IPS-18a (cell line): ENCODE results near the gene GNAT1.

Experiments
- H3K27ac ChIP-seq: one replicate; pipeline ENCODE4 v1.5.1; 2013; ENCODE audit warnings: low read length
- H3K27me3 ChIP-seq: one replicate; pipeline ENCODE4 v1.6.1; 2013; ENCODE audit warnings: mild to moderate bottlenecking, low read length; ENCODE audit not compliant: control insufficient read depth, insufficient read depth
- H3K36me3 ChIP-seq: one replicate; pipeline ENCODE4 v1.6.1; 2013; ENCODE audit warnings: low read depth, low read length; ENCODE audit not compliant: control insufficient read depth
- H3K4me1 ChIP-seq: one replicate; pipeline ENCODE4 v1.6.1; 2013; ENCODE audit warnings: low read depth, low read length; ENCODE audit not compliant: control insufficient read depth
- H3K4me3 ChIP-seq: one replicate; pipeline ENCODE4 v1.5.1; 2013; ENCODE audit warnings: low read length
- H3K9ac ChIP-seq: one replicate; pipeline ENCODE4 v1.6.1; 2013; ENCODE audit warnings: mild to moderate bottlenecking, low read length, moderate library complexity
- H3K9me3 ChIP-seq: one replicate; pipeline ENCODE4 v1.6.1; 2013; ENCODE audit warnings: low read depth, low read length; ENCODE audit not compliant: control insufficient read depth

GNAT1 gene

DNA sequence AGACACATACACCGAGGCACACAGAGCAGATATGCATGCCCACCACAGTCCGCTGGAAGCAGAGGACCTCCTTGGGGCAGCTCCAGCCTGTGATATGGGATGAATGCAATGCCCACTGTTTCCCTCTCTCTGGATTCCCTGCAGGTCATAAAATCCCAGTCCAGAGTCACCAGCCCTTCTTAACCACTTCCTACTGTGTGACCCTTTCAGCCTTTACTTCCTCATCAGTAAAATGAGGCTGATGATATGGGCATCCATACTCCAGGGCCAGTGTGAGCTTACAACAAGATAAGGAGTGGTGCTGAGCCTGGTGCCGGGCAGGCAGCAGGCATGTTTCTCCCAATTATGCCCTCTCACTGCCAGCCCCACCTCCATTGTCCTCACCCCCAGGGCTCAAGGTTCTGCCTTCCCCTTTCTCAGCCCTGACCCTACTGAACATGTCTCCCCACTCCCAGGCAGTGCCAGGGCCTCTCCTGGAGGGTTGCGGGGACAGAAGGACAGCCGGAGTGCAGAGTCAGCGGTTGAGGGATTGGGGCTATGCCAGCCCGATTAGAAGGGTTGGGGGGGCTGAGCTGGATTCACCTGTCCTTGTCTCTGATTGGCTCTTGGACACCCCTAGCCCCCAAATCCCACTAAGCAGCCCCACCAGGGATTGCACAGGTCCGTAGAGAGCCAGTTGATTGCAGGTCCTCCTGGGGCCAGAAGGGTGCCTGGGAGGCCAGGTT is at the start of gene GNAT1:
Gene GNAT1 (plus strand): TSS at position 675 of the 725 bp plus-strand sequence. CDS start 116 bp downstream, outside the sequence.
- peaks cover 7% of the 10 kb centered on the region for H3K36me3 ChIP-seq
- no peak within 1 kb of the TSS for H3K9ac ChIP-seq
- peaks cover 6% of the 10 kb centered on the region for H3K27me3 ChIP-seq
- H3K27ac ChIP-seq, result no peak within 1 kb of the TSS
- H3K4me1 ChIP-seq, result peaks cover 5% of the 10 kb centered on the region
- no peak within 1 kb of the TSS for H3K4me3 ChIP-seq
- H3K9me3 ChIP-seq, result no peaks in the 10 kb centered on the region

GRCh38 chr3:50146316-50146901 is 45.0 kb upstream of the GNAT1 start:
- H3K27ac ChIP-seq, result no peak overlapping the region

DNA sequence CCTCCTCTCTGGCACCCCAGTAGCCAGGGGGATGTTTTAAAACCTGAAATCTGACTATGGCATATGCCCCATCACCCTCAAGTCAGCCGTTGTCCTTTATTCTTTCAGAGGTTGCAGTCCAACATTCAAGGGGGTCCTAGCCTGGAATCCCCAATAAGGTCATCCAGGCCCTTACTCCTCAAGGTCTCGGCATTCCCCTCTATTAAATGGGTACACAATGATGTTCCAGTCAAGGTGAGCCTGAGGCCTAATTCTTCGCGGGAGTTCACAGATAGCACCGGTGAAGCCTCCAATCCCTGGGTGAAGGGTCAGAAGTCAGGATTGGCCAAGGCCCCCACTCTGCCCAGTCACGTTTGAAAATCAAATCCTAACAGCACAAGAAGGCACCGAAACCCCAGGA is 44.4 kb upstream of the GNAT1 start:
- Histone ChIP-seq H3K27ac (no peak overlapping the region), H3K4me1 (no peaks in the 10 kb centered on the region), H3K27me3 (no peaks in the 10 kb centered on the region), H3K9me3 (no peaks in the 10 kb centered on the region), H3K4me3 (no peak overlapping the region), H3K36me3 (no peaks in the 10 kb centered on the region), H3K9ac (no peak overlapping the region)

More at GRCh38 chr3:50146316-50146901, 45.0 kb upstream of the GNAT1 start:
- Histone ChIP-seq H3K27me3 (no peaks in the 10 kb centered on the region), H3K4me1 (no peaks in the 10 kb centered on the region), H3K4me3 (no peak overlapping the region), H3K36me3 (no peaks in the 10 kb centered on the region), H3K9ac (no peak overlapping the region), H3K9me3 (no peaks in the 10 kb centered on the region)

DNA sequence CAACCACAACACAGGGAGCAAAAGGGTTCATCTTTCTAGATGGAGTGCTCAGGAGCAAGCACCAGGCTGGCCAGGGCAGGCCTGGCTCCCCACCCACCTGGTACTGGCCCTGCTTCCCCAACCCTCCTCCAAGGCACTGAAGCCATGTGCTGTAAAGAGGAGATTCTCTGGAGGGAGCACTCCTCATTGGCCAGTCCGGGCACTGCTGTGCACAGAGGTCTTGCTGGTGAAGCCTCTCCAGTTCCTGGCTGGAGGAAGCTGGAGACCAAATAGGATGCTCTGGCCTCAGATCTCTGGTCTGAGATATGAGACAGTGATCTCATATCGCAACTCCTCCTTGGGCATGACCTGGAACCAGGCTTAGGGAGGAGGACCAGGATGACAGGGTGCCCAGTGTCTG is 44.0 kb upstream of the GNAT1 start:
- Histone ChIP-seq H3K4me3 (no peak overlapping the region), H3K36me3 (no peaks in the 10 kb centered on the region), H3K27ac (no peak overlapping the region), H3K9me3 (no peaks in the 10 kb centered on the region), H3K27me3 (no peaks in the 10 kb centered on the region), H3K9ac (no peak overlapping the region), H3K4me1 (no peaks in the 10 kb centered on the region)

DNA sequence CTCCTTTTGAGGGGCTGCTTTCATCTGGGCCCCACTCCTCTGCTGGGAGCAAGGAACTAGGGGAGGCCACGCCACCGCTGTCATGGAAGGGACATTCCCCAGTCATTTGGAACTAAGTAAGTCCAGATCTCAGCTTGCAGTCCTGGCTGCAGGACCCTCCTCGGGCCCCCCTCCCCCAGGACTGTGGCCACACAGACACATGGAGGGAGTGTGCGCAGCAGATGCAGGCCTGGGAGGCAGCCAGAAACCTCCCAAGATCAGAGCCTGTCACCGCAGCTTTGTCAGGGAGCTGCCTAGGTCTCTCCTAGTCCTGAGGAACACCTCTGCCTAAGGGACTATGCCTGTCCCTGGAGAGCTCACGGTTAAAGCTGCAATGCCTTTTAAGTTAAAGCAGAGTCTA is 43.5 kb upstream of the GNAT1 start:
- no peaks in the 10 kb centered on the region for H3K9me3 ChIP-seq

DNA sequence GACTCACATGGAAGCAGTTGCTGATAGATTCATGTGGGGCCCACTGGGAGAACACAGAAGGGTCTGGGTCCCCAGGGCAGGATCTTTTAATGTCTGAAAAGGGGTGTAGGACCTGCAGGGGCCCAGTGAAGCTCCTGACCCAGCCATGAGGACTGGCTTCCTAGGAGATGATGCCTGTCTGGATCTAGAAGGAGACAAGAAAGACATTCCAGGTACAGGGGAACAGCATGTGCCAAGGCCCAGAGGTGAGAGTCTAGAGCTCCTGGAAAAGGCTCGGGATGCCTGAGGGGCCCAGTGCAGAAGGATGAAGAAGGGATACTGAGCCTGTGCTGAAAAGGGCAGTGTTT is 41.0 kb upstream of the GNAT1 start:
- H3K27ac ChIP-seq, result no peak overlapping the region

More for the DNA sequence above, 43.5 kb upstream of the GNAT1 start:
- Histone ChIP-seq H3K4me1 (no peaks in the 10 kb centered on the region), H3K36me3 (no peaks in the 10 kb centered on the region), H3K9ac (no peak overlapping the region), H3K4me3 (no peak overlapping the region), H3K27me3 (peaks cover 1% of the 10 kb centered on the region), H3K27ac (no peak overlapping the region)

DNA sequence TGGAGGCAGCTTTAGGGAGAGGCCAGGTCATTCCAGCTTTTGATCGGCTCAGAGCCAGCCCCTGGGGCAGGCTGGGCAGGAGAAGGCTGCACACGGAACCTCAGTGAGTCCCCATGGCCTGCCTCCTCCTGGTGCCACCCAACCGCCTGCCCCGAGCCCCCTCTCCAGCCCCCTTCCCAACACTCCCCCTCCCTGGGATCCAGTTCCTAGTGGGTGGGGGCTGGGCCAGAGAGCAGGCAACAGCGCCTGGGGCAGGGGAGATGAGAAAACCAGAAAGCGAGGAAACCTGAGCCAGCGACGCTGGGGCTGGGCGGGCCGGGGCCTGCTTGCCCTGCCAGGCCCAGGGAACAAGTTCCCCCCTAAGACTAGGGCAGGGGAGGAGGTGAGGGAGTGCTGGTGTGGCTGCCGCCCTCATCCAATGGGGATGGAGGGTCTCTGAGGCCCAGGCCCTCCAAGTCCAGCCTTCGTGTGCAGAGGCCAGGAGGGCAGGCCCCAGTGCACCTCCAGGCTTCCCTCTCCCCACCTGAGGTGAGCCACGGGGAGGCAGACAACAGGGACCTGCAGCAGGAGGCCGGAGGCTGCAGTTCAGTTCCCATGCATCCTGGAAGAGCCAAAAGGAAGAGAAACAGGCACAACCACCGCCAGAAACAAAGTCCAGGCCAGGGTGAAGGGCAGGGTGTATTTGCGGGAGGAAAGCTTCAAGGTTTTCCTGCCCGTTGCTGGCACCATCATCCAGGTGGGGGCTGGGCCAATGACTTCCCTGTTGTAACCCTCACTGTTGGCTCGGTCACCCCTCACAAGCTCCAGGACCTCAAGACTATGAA is 40.3 kb upstream of the GNAT1 start:
- Histone ChIP-seq H3K9ac (no peak overlapping the region), H3K4me3 (no peak overlapping the region), H3K36me3 (no peaks in the 10 kb centered on the region), H3K9me3 (no peaks in the 10 kb centered on the region), H3K27me3 (peaks cover 24% of the 10 kb centered on the region), H3K4me1 (peaks cover 2% of the 10 kb centered on the region), H3K27ac (no peak overlapping the region)

More for the DNA sequence above, 41.0 kb upstream of the GNAT1 start:
- Histone ChIP-seq H3K36me3 (no peaks in the 10 kb centered on the region), H3K9me3 (no peaks in the 10 kb centered on the region), H3K4me1 (no peaks in the 10 kb centered on the region), H3K27me3 (peaks cover 17% of the 10 kb centered on the region), H3K4me3 (no peak overlapping the region), H3K9ac (no peak overlapping the region)

- Histone ChIP-seq H3K27ac (no peak overlapping the region), H3K4me3 (no peak overlapping the region), H3K9ac (no peak overlapping the region)
These were observed 39.7 kb upstream of the GNAT1 start for GRCh38 chr3:50151728-50152127.

GRCh38 chr3:50153782-50154475 is 37.5 kb upstream of the GNAT1 start:
- no peak overlapping the region for H3K27ac ChIP-seq
- no peak overlapping the region for H3K9ac ChIP-seq
- H3K36me3 ChIP-seq, result no peaks in the 10 kb centered on the region
- H3K9me3 ChIP-seq, result no peaks in the 10 kb centered on the region
- H3K4me1 ChIP-seq, result peaks cover 20% of the 10 kb centered on the region
- peaks cover 31% of the 10 kb centered on the region for H3K27me3 ChIP-seq
- H3K4me3 ChIP-seq, result peak overlapping the region; percentile 68

More at GRCh38 chr3:50151728-50152127, 39.7 kb upstream of the GNAT1 start:
- Histone ChIP-seq H3K27me3 (peaks cover 31% of the 10 kb centered on the region), H3K36me3 (no peaks in the 10 kb centered on the region), H3K9me3 (no peaks in the 10 kb centered on the region), H3K4me1 (peaks cover 8% of the 10 kb centered on the region)

GRCh38 chr3:50154476-50154839 is 37.0 kb upstream of the GNAT1 start:
- Histone ChIP-seq H3K9me3 (no peaks in the 10 kb centered on the region), H3K4me3 (peak overlapping the region; percentile 68), H3K27ac (no peak overlapping the region), H3K27me3 (peaks cover 31% of the 10 kb centered on the region), H3K4me1 (peaks cover 20% of the 10 kb centered on the region), H3K9ac (no peak overlapping the region), H3K36me3 (no peaks in the 10 kb centered on the region)

GRCh38 chr3:50154840-50155490 is 36.4 kb upstream of the GNAT1 start, which contains the start of gene SEMA3F:
TSS of gene SEMA3F (plus strand) at chr3:50155324. CDS start at chr3:50159623, 4,299 bp downstream.
- Histone ChIP-seq H3K4me3 (peak within 1 kb of the TSS; percentile 68), H3K27me3 (peaks cover 31% of the 10 kb centered on the region), H3K9me3 (no peaks in the 10 kb centered on the region), H3K4me1 (peaks cover 20% of the 10 kb centered on the region), H3K9ac (peak within 1 kb of the TSS; percentile 6), H3K27ac (no peak within 1 kb of the TSS), H3K36me3 (no peaks in the 10 kb centered on the region)
